Gastrocnemius medialis (tissue), 4 donors: ENCODE data around the gene ERC1.

Experiments used
- POLR2A ChIP-seq, 2 donors: fragments of 450-650 bp; IDR thresholded peaks; one replicate each; pipeline ENCODE4 v1.6.1; 2017; ENCODE audit warnings: antibody characterized with exemption in 2 of 2, mild to moderate bottlenecking in 2 of 2, moderate library complexity in 2 of 2
- TF ChIP-seq, protein P1 (sequence below), 5 experiments: fragments of 450-650 bp in 3 of 5; fragments of 200-600 bp in 2 of 5; sonication (generic) in 2 of 5; IDR thresholded peaks in 4 of 5; conservative IDR thresholded peaks in 1 of 5; 1 replicate in 4 of 5; 2 replicates in 1 of 5; pipeline ENCODE4 v1.5.1; 2016 to 2019; ENCODE audit warnings: antibody characterized with exemption in 5 of 5, mild to moderate bottlenecking in 3 of 5, moderate library complexity in 3 of 5

DNA sequence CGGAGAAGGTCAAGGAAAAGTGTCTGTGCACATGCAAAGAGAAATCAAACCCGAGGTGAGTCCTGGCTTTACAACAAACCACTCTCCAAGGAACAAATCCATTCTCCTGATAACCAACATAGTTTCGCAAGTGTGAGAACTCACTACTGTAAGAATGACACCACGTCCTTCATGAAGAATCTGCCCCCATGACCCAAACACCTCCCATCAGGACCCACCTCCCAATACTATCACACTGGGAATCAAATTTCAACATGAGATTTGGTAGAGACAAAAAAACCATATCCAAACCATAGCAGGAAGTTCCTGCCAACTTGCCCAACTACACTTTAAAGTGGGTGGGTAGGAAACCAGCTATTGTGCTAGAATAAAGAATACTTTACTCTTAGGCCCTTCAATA lies 2.4 kb upstream of the ERC1 start:
- TF ChIP-seq, protein P1, sequence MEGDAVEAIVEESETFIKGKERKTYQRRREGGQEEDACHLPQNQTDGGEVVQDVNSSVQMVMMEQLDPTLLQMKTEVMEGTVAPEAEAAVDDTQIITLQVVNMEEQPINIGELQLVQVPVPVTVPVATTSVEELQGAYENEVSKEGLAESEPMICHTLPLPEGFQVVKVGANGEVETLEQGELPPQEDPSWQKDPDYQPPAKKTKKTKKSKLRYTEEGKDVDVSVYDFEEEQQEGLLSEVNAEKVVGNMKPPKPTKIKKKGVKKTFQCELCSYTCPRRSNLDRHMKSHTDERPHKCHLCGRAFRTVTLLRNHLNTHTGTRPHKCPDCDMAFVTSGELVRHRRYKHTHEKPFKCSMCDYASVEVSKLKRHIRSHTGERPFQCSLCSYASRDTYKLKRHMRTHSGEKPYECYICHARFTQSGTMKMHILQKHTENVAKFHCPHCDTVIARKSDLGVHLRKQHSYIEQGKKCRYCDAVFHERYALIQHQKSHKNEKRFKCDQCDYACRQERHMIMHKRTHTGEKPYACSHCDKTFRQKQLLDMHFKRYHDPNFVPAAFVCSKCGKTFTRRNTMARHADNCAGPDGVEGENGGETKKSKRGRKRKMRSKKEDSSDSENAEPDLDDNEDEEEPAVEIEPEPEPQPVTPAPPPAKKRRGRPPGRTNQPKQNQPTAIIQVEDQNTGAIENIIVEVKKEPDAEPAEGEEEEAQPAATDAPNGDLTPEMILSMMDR (IDR thresholded peaks at IDR 0.05 in 4 of 5, conservative IDR thresholded peaks at IDR 0.05 in 1 of 5): no peak
- TF ChIP-seq POLR2A (IDR thresholded peaks at IDR 0.05): no peak
